C4-2B (cell line): ENCODE data around the gene CYTH2.

Experiments
- ZFX ChIP-seq: fragments of 450-650 bp; IDR thresholded peaks from 2 replicates; pipeline ENCODE4 v1.6.1; 2017
- TF ChIP-seq, protein P1 (sequence below): fragments of 450-650 bp; conservative IDR thresholded peaks from 2 replicates; pipeline ENCODE4 v1.5.1; 2017; ENCODE audit warnings: mild to moderate bottlenecking

DNA sequence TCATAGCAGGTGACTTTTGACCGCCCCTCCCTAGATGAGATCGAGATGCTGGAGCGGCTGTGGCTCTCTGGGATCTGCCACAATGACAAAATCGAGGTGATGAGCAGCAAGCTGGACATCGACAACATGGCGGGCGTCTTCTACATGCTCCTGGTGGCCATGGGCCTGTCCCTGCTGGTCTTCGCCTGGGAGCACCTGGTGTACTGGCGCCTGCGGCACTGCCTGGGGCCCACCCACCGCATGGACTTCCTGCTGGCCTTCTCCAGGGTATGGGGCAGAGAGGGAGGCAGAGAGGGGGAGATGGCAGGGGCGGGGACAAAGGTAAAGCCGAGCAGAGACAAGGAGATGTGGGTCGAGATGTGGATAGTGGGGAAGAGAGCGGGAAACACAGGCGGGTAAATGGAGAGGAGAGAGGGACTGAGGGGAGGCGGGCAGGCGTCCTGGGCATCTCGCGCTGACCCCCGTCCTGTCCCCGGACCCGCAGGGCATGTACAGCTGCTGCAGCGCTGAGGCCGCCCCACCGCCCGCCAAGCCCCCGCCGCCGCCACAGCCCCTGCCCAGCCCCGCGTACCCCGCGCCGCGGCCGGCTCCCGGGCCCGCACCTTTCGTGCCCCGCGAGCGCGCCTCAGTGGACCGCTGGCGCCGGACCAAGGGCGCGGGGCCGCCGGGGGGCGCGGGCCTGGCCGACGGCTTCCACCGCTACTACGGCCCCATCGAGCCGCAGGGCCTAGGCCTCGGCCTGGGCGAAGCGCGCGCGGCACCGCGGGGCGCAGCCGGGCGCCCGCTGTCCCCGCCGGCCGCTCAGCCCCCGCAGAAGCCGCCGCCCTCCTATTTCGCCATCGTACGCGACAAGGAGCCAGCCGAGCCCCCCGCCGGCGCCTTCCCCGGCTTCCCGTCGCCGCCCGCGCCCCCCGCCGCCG is 26.8 kb upstream of the CYTH2 start:
- TF ChIP-seq, protein P1, sequence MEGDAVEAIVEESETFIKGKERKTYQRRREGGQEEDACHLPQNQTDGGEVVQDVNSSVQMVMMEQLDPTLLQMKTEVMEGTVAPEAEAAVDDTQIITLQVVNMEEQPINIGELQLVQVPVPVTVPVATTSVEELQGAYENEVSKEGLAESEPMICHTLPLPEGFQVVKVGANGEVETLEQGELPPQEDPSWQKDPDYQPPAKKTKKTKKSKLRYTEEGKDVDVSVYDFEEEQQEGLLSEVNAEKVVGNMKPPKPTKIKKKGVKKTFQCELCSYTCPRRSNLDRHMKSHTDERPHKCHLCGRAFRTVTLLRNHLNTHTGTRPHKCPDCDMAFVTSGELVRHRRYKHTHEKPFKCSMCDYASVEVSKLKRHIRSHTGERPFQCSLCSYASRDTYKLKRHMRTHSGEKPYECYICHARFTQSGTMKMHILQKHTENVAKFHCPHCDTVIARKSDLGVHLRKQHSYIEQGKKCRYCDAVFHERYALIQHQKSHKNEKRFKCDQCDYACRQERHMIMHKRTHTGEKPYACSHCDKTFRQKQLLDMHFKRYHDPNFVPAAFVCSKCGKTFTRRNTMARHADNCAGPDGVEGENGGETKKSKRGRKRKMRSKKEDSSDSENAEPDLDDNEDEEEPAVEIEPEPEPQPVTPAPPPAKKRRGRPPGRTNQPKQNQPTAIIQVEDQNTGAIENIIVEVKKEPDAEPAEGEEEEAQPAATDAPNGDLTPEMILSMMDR = no peak
- TF ChIP-seq ZFX = no peak
